22Rv1 (cell line): ENCODE results near the gene MAGI1.

ENCODE experiments used
- ZFX ChIP-seq: fragments of 450-650 bp; IDR thresholded peaks from 2 replicates; pipeline ENCODE4 v1.6.1; 2017; ENCODE audit warnings: antibody characterized with exemption, borderline replicate concordance
- TF ChIP-seq, protein P1 (sequence below): fragments of 450-650 bp; IDR thresholded peaks from 2 replicates; pipeline ENCODE4 v1.5.1; 2017; ENCODE audit warnings: mild to moderate bottlenecking

DNA sequence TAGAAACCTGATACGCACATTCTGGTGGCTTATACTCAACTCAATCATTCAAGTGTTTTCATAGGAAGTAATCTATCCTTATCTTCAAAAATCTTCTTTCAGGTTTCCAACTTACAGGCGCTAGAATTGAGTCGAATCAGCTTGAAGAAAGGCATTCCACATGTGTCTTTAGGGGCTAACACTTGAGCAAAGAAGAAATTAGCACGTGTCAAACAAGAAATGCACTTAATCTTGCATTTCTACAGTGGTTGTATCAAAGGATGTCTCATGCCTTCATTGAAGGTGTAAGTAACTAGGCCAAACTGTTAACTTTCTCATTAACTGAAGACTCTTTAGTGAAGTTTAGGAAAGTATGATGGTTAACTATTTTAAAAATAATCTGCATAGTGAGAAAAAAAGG, 557.6 kb downstream of the MAGI1 start:
- TF ChIP-seq, protein P1, sequence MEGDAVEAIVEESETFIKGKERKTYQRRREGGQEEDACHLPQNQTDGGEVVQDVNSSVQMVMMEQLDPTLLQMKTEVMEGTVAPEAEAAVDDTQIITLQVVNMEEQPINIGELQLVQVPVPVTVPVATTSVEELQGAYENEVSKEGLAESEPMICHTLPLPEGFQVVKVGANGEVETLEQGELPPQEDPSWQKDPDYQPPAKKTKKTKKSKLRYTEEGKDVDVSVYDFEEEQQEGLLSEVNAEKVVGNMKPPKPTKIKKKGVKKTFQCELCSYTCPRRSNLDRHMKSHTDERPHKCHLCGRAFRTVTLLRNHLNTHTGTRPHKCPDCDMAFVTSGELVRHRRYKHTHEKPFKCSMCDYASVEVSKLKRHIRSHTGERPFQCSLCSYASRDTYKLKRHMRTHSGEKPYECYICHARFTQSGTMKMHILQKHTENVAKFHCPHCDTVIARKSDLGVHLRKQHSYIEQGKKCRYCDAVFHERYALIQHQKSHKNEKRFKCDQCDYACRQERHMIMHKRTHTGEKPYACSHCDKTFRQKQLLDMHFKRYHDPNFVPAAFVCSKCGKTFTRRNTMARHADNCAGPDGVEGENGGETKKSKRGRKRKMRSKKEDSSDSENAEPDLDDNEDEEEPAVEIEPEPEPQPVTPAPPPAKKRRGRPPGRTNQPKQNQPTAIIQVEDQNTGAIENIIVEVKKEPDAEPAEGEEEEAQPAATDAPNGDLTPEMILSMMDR, result no peak
- TF ChIP-seq ZFX, result no peak
